Thoracic aorta (tissue), 2 donors: ENCODE data around the gene KIAA0408. TPM values are rescaled to one million over a fixed set of nuclear protein-coding genes. Genes with fewer than 3 reads are reported as not detected.
A peak's percentile ranks its signal among the peaks of the same experiment; 100 is the strongest.

Experiments used
- ATAC-seq: fragments of 150-250 bp; one replicate; pipeline ENCODE4 v1.8.0; 2017; ENCODE audit warnings: low read depth; ENCODE audit not compliant: insufficient number of reproducible peaks, low FRiP score
- DNase-seq: peaks from one replicate; pipeline ENCODE4 v3.0.0-alpha.2; 2020; ENCODE audit warnings: low spot score
- H3K27ac ChIP-seq, 2 donors: fragments of 200-600 bp; sonication (generic); 1 replicate in 1 of 2; 2 replicates in 1 of 2; pipeline ENCODE4 v1.5.1; 2016; ENCODE audit warnings: mild to moderate bottlenecking in 2 of 2, moderate library complexity in 2 of 2
- H3K27me3 ChIP-seq: fragments of 200-600 bp; sonication (generic); replicated peaks from 2 replicates; pipeline ENCODE4 v1.6.0; 2016; ENCODE audit warnings: mild to moderate bottlenecking; ENCODE audit not compliant: insufficient read depth
- H3K36me3 ChIP-seq: fragments of 200-600 bp; sonication (generic); one replicate; pipeline ENCODE4 v1.5.1; 2016
- H3K4me1 ChIP-seq, 2 donors: fragments of 200-600 bp; sonication (generic); 1 replicate in 1 of 2; 2 replicates in 1 of 2; pipeline versions ENCODE4 v1.5.1 to v1.6.0; 2016; ENCODE audit warnings: low read depth in 2 of 2, mild to moderate bottlenecking in 1 of 2; ENCODE audit not compliant: control insufficient read depth in 1 of 2
- H3K4me3 ChIP-seq: fragments of 200-600 bp; sonication (generic); 2 replicates; pipeline ENCODE4 v1.5.1; 2016; ENCODE audit warnings: mild to moderate bottlenecking
- H3K9me3 ChIP-seq: fragments of 200-600 bp; sonication (generic); 2 replicates; pipeline ENCODE4 v1.5.1; 2016
- total RNA-seq, 2 donors: library from RNA; depleted of rRNA; stranded (reverse); fragments of >200 nt; gene quantifications; one replicate each; pipeline versions ENCODE4 v1.1.0 to v1.2.3, GENCODE V29; 2016
- TF ChIP-seq, protein P1 (sequence below): fragments of 200-600 bp; sonication (generic); IDR thresholded peaks from one replicate; pipeline ENCODE4 v1.5.1; 2019; ENCODE audit warnings: antibody characterized with exemption

The KIAA0408 gene
- total RNA-seq, 2 donors from 2014 or later = 0.68 to 4.7 TPM

DNA sequence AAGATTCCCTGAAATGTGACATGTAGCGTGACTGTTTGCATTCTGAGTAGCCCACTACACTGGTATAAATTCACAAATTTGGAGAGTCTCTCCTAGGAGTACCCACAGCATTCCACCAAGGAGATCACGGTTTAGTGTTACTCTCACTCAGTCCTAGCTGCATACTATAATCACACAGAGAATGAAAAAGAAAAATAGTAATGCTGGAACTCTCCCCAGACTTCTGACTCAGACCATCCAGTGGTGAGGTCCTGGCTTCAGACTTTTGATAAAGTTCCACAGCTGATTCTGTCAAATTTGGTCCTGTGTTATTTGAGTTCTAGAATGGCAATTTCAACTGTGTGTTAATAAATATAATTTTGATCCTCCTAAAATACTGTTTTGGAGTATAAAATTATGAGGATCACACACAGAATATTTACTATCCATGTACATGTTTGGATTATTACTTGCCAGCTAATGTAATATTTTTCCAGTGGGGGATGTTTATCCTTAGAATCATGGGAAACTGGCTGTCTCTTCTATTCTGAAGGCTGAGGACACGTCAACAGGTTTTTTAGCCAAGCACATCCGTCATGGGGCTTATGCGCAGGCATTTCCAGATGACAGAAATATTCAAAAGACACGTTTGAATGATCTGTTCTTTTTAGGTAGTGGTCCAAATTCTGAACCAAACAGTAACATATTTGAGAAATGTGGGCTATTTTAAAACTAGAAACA lies 5.1 kb upstream of the KIAA0408 start:
- DNase-seq = no peak
- TF ChIP-seq, protein P1, sequence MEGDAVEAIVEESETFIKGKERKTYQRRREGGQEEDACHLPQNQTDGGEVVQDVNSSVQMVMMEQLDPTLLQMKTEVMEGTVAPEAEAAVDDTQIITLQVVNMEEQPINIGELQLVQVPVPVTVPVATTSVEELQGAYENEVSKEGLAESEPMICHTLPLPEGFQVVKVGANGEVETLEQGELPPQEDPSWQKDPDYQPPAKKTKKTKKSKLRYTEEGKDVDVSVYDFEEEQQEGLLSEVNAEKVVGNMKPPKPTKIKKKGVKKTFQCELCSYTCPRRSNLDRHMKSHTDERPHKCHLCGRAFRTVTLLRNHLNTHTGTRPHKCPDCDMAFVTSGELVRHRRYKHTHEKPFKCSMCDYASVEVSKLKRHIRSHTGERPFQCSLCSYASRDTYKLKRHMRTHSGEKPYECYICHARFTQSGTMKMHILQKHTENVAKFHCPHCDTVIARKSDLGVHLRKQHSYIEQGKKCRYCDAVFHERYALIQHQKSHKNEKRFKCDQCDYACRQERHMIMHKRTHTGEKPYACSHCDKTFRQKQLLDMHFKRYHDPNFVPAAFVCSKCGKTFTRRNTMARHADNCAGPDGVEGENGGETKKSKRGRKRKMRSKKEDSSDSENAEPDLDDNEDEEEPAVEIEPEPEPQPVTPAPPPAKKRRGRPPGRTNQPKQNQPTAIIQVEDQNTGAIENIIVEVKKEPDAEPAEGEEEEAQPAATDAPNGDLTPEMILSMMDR = no peak
- peak; percentile 75 for ATAC-seq
- Histone ChIP-seq H3K27ac (peak overlapping the region; percentile 73 to 80), H3K4me1 (peaks cover 18 to 35% of the 10 kb centered on the region in 2 donors), H3K36me3 (no peaks in the 10 kb centered on the region), H3K9me3 (no peaks in the 10 kb centered on the region), H3K4me3 (peak overlapping the region; percentile 16), H3K27me3 (no peaks in the 10 kb centered on the region)

DNA sequence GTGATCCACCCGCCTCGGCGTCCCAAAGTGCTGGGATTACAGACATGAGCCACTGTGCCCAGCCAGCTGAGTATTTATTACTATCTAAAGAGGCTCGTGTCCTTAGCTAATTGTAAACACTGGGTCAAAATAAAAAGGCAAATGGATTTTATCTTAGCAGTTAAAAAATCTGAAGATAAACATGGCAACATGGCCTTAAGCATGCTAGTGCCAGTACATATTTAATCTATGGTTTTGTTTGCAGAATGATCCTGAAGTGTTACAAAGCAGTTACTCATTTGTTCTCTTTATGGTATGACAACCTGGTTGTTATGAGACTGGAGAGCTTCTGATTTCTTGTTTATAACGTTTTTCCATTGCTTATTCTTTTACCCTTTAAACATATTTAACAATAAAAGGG lies 3.9 kb upstream of the KIAA0408 start:
- H3K4me1 ChIP-seq = peaks cover 20 to 42% of the 10 kb centered on the region in 2 donors
- H3K36me3 ChIP-seq = no peaks in the 10 kb centered on the region
- TF ChIP-seq, protein P1 = no peak
- no peaks in the 10 kb centered on the region for H3K27me3 ChIP-seq
- no peak overlapping the region for H3K4me3 ChIP-seq
- H3K9me3 ChIP-seq = no peaks in the 10 kb centered on the region
- ATAC-seq (no peak), DNase-seq (no peak)
- peak overlapping the region; percentile 59 to 80 for H3K27ac ChIP-seq

GRCh38 chr6:127462376-127462775 lies 3.2 kb upstream of the KIAA0408 start:
- H3K27me3 ChIP-seq = no peaks in the 10 kb centered on the region
- no peak overlapping the region for H3K4me3 ChIP-seq
- H3K9me3 ChIP-seq = no peaks in the 10 kb centered on the region
- H3K27ac ChIP-seq = peak overlapping the region; percentile 59 to 80
- ATAC-seq = no peak
- DNase-seq = no peak
- TF ChIP-seq, protein P1 = no peak
- no peaks in the 10 kb centered on the region for H3K36me3 ChIP-seq
- peaks cover 25 to 49% of the 10 kb centered on the region in 2 donors for H3K4me1 ChIP-seq

DNA sequence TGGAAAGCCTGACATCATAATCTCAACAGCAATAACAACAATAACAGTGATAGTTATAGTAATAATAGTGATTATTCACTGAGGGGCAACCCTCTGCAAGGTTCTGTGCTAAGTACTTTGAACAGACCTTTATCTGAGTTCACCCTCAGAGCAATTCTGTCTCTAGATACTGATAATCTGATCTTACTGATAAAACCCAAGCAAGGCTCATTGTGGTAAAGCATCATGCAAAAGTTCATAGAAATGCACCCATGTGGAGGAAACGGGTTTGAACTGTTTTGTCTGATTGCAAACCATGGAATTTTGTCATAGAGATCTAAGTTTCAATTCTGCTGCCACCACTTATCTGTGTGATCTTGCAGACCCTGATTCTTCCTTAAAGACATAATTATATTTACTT lies 1.3 kb upstream of the KIAA0408 start:
- no peak overlapping the region for H3K27ac ChIP-seq
- H3K36me3 ChIP-seq = no peaks in the 10 kb centered on the region
- ATAC-seq (no peak), DNase-seq (no peak)
- H3K4me1 ChIP-seq = peaks cover 25 to 57% of the 10 kb centered on the region in 2 donors
- H3K4me3 ChIP-seq = no peak overlapping the region
- no peaks in the 10 kb centered on the region for H3K27me3 ChIP-seq
- TF ChIP-seq, protein P1 = no peak
- no peaks in the 10 kb centered on the region for H3K9me3 ChIP-seq

GRCh38 chr6:127458817-127459216 lies 372 bp downstream of the KIAA0408 start:
- peaks cover 15 to 42% of the 10 kb centered on the region in 2 donors for H3K4me1 ChIP-seq
- DNase-seq = no peak
- peak overlapping the region; percentile 53 for H3K4me3 ChIP-seq
- no peaks in the 10 kb centered on the region for H3K36me3 ChIP-seq
- no peaks in the 10 kb centered on the region for H3K9me3 ChIP-seq
- no peaks in the 10 kb centered on the region for H3K27me3 ChIP-seq
- H3K27ac ChIP-seq = peak overlapping the region; percentile 37 to 45
- no peak for ATAC-seq
- TF ChIP-seq, protein P1 = no peak
